ENCODE data around the gene SLC38A10.

- TF ChIP-seq POLR2A (IDR thresholded peaks at IDR 0.05) = no peak
- no peak for TF ChIP-seq CTCF (IDR thresholded peaks at IDR 0.05)
- no peak for TF ChIP-seq EP300 (IDR thresholded peaks at IDR 0.05)
- TF ChIP-seq POLR2AphosphoS5 (IDR thresholded peaks at IDR 0.05) = no peak
Measured at GRCh38 chr17:81202318-81202717, 92.8 kb downstream of the SLC38A10 start.
